GM18907 (cell line): ENCODE results near the gene IFIT2.
"Not testable (repeated sequence)": the region's sequence is repeated elsewhere in the genome, so short reads cannot be mapped to it uniquely, and the experiment has no call there.

Experiments used
- ATAC-seq: cut with Tn5 transposase; IDR thresholded peaks from one replicate; pipeline ENCODE4 v1.9.1; 2021; ENCODE audit warnings: mild to moderate bottlenecking, moderate library complexity; ENCODE audit not compliant: unreplicated experiment

The IFIT2 gene

DNA sequence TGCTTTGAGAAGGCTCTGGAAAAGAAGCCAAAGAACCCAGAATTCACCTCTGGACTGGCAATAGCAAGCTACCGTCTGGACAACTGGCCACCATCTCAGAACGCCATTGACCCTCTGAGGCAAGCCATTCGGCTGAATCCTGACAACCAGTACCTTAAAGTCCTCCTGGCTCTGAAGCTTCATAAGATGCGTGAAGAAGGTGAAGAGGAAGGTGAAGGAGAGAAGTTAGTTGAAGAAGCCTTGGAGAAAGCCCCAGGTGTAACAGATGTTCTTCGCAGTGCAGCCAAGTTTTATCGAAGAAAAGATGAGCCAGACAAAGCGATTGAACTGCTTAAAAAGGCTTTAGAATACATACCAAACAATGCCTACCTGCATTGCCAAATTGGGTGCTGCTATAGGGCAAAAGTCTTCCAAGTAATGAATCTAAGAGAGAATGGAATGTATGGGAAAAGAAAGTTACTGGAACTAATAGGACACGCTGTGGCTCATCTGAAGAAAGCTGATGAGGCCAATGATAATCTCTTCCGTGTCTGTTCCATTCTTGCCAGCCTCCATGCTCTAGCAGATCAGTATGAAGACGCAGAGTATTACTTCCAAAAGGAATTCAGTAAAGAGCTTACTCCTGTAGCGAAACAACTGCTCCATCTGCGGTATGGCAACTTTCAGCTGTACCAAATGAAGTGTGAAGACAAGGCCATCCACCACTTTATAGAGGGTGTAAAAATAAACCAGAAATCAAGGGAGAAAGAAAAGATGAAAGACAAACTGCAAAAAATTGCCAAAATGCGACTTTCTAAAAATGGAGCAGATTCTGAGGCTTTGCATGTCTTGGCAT lies 4.8 kb downstream of the IFIT2 start:
- no peak for ATAC-seq

DNA sequence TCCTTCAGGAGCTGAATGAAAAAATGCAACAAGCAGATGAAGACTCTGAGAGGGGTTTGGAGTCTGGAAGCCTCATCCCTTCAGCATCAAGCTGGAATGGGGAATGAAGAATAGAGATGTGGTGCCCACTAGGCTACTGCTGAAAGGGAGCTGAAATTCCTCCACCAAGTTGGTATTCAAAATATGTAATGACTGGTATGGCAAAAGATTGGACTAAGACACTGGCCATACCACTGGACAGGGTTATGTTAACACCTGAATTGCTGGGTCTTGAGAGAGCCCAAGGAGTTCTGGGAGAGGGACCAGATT lies 5.4 kb downstream of the IFIT2 start:
- no peak for ATAC-seq

DNA sequence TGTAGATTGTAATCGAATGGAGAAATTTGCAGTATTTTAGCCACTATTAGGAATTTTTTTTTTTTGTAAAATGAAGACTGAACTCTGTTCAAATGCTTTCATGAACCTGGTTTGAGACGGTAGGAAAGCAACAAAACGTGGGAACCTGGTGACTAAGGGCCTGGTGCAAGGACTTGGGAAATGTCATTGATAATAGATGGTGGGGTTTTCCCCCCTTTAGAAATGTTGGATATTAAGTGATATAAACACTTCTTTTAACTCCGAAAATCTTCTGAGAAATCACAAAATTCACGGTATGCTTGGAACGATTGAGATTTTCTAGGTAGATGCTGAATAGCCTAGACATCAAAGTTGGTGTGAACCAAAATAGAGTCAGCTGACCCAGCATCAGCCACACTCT lies 6.4 kb downstream of the IFIT2 start:
- ATAC-seq = no peak

DNA sequence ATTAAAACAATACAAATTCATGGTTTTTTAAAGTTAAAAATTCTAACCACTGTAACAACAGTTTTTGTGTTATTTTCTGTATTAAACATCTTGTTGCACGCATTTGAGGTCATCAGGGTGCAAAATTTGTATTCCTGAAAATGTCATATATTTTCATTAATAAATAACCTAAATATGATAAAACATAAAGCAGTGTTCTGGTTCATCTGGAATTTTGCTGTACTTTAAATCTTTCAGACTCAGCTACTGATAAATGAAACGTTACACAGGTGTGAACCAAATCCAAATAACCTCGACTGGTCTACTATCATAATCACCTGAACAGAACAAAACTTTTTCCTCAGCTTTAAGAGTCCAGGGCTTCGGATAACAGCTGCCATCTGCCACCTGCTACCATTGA lies 6.9 kb downstream of the IFIT2 start:
- ATAC-seq = no peak

DNA sequence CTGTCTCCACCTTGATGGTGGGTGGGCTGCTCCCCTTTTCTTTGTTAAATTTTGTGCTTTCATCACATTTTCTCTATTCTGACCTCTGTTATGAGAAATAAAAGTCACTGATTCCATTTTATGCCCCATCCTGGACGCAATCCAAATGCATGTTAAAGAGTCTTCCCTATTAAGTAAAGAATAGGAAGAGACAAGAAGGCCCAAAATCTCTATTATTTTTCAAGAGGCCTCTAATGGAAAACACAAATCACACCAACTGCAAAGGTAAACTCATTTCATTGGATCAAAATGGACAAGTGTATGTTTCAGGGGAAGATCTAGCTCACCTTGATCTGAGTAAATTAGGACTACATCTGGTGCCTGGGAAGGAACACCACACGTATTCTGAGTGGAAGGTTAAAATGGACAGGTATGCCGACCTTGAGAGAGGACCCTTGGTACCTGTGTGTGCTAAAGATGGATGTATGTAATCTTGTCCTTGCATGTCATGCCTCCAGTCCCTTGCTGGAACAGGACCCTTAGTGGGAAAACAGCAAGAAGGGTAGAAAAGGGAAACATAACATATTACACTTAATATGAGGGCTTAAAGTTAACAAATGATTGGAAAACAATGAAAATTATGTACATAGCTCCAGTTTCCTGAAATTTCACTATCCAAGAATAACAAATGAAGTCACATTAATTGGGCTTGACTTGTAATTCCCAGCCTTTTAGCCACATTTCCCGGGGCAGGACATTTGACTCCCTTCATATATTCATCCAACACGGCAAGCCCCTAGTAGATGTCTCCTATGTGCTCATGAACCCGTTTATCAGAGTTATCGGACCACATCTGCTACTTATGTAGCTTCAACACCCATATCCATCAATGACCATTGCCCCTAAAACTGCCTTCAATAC lies 7.6 kb downstream of the IFIT2 start:
- no peak for ATAC-seq

DNA sequence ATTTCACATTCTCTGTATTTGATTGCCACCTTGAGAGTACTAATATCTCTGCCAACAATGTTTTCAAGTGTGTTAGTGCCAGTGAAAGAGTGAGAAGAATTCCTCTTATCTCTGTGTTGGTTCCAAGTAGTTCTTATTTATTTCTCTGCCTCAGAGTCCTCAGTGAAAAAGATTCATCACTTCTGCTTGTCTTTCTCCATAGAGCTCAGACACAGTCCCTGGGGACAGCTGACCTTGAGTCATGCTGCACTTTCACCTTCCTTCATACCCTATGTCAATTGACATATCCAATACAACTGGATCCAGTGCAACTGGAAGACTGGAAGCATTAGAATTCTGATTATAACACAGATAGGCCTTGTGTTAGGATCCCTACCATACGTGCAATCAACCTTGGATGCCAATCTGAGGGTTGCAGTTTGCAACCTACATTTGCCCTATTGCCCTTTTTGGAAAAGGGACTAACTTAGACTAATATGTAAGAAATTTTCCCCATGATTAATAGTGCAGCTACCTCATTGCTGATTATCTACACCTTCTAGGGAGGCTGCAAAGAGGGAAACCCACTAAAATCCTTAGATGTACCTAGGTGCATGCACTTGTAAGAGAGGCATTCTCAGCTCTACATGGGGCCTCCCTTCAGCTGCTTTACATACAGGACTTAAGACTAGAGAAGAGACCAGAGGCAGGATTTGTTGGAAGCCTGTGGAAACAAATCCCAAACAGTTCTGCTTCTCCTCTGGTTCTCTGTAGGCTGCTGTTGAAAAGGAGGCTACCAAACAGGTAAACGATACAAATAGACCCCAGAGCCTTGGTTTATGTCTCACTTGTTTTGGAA lies 8.4 kb downstream of the IFIT2 start:
- ATAC-seq = no peak

DNA sequence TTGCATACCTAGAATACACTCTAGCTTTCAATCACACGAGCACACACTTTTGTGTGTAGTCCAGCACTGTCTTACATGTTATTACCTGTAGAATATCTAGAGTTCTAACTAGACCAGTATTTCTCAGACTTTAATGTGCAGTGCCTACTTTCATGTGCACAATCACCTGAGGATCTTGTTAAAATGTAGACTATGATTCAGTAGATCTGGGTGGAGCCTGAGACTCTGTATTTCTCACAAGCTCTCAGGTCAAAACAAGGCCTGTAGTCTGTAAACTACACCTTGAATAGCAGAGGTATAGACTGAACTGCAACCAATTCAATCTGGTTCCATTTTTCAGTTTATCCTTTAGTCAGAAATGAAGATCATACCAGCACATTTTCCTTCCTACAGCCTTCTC lies 11.1 kb downstream of the IFIT2 start:
- no peak for ATAC-seq

DNA sequence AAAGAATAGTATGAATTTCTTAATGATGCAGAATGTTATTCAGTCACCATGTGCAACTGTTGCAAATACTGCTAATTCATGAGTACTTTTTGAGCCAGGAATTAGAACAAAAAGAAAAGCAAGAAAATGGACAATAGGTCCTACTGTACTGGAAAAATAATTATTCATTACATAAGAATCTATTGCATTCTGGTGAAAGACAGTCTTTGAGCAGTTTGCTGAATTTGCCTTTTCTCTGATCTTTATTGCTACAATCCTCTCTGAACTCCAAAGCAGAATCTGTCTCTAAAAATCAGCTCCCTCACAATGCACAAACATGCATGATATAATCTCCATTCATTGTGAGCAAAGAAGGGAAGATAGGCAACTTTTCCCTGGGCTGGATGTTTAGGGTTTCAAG lies 12.8 kb downstream of the IFIT2 start:
- ATAC-seq = no peak

DNA sequence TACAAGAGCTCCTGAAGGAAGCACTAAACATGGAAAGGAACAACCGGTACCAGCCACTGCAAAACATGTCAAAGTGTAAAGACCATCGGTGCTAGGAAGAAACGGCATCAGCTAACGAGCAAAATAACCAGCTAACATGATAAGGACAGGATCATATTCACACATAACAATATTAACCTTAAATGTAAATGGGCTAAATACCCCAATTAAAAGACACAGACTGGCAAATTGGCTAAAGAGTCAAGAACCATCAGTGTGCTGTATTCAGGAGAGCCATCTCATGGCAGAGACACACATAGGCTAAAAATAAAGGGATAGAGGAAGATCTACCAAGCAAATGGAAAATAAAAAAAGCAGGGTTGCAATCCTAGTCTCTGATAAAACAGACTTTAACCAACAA lies 16.2 kb downstream of the IFIT2 start:
- ATAC-seq = not testable (repeated sequence)

DNA sequence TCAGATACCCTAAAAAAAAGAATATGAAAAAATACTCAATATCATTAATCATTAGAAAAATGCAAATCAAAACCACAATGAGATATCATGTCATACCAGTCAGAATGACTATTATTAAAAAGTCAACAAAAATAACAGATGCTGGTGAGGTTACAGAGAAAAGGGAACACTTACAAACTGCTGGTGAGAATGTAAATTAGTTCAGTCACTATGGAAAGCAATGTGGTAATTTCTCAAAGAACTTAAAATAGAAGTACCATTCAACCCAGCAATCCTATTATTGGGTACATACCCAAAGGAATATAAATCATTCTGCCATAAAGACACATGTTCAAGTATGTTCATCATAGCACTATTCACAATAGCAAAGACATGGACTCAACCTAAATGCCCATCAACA lies 23.2 kb downstream of the IFIT2 start:
- ATAC-seq = not testable (repeated sequence)

DNA sequence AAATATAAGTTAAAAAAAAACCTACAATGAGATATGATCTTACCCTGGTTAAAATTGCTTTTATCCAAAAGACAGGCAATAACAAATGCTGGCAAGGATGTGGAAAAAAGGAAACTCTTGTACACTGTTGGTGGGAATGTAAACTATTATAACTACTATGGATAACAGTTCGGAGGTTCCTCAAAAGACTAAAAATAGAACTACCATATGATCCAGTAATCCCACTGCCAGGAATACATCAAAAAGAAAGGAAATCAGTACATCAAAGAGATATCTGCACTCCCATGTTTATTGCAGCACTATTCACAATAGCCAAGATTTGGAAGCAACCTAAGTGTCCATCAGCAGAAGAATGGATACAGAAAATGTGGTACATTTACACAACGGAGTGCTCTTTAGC lies 24.0 kb downstream of the IFIT2 start:
- ATAC-seq = not testable (repeated sequence)

DNA sequence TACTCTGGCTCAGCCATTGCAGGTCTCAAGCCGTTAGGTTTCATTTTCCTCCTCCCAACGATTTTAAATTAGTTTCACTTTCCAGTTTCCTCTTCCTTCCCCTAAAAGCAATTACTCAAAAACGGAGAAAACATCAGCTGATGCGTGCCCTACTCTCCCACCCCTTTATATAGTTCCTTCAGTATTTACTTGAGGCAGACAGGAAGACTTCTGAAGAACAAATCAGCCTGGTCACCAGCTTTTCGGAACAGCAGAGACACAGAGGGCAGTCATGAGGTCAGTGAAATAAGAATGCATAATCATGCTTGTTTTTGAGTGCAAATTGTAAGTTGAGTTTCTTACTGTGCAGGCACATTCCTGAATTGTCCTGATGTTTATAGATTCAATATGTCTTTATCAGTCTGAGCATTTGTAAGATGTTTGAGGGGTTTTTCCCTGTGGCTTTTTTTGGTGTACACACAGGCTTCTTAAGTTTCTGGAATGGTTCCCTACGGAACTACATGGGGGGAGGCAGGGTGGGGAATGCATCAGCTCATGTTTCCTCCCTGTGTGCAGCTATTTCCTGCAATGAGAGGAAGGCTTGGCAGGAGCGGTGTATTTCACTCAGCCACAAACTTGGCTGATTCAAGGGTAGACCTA lies 26.1 kb downstream of the IFIT2 start, which contains the start of gene IFIT3:
Gene IFIT3 (plus strand): TSS at position 195 of the 639 bp plus-strand sequence. CDS start 77 bp downstream, at position 272.
- no peak for ATAC-seq

DNA sequence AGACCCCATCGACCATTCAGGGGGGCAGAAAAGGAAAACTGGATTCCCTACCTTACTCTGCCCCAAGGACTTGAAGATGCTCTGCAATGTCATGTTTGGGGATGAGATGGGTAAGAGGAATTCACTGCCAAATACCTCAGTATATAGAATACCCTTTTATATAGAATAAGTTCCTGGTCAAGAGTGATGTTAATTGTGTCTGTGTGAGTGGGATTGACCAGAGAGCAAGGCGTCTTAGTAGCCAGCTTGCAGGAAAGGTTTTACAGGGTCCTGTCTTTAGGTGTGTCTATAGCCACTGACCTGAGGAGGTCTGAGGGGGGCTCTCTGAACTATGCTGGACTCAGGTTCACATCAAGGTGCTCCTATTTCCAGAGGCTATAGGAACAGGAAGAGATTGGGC lies 27.3 kb downstream of the IFIT2 start:
- no peak for ATAC-seq

DNA sequence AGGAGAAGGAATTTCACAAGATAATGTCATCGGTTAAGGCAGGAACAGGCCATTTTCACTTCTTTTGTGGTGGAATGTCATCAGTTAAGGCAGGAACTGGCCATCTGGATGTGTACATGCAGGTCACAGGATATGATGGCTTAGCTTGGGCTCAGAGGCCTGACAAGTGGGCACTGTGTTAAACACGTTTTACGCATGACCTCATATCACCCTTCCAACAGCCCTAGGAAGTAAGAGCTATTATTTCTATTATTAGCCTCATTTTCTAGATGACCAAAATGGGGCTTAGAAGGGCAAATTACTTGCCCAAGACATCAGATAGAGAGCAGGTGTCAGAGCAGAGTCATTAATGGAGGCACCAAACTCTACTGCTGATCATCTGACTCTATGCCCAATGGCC lies 28.2 kb downstream of the IFIT2 start:
- not testable (repeated sequence) for ATAC-seq

DNA sequence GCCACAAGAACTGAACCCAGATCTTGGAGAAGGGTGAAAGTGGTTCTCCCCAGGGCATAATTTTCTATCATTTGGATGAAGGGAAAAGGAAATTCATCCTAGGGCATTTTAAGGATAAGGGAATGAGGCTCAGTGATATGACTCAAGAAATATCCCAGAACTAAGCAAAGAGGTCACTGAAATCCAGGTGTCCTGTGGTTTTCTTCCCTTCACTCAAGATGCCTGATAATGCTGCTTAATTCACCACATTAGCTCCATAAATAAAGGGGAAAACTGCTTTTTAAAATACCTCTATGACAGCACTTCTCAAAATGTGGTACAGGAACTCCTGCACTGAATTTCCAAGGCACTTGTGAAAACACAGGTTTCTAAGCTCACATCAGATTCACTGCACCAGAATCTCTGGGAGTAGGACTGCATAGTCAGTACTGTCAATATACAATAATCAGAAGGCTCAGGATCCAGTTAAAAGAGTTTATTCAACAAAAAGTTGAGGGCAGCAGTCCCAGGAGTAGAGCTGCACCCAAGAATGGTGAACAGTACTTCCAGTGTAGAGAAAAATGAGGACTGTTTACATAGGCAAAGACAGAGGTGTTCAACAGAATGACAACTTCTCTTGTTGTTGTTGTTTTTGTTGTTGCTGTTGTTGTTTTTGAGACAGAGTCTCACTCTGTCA lies 28.8 kb downstream of the IFIT2 start:
- no peak for ATAC-seq

DNA sequence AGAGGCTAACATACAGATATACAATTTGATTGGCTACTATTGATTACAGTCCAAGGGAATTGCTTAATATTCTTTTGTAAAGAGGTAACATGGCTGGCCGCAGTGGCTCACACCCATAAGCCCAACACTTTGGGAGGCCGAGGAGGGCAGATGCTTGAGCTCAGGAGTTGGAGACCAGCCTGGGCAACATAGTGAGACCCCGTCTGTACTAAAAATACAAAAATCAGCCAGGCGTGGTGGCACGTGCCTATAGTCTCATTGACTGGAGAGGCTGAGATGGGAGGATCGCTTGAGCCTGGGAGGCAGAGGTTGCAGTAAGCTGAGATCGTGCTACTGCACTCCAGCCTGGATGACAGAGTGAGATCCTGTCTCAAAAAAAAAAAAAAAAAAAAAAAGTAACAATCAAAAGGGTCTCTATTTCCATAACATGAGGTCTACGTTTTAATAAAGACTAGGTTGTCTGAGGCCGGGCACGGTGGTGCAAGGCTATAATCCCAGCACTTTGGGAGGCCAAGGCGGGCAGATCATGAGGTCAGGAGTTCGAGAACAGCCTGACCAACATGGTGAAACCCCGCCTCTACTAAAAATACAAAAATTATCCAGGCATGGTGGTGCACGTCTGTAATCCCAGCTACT lies 29.8 kb downstream of the IFIT2 start:
- not testable (repeated sequence) for ATAC-seq

DNA sequence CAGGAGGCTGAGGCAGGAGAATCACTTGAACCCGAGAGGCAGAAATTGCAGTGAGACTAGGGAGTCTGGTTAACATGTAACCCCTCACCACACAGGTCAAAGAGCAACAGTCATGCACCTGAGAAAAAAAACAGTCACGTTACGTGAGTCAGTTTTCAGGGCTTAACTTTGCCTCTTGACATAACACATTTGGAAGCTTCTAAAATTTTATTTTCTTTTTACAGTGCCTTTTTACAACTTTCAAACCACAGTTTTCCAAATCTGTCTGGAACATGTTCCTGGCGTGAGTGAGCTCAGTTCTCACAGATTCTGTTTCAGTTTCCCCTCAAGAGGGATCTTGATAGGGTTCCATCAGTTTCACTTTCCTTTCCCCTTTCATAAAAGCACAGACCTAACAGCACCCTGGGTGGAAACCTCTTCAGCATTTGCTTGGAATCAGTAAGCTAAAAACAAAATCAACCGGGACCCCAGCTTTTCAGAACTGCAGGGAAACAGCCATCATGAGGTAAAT lies 30.3 kb downstream of the IFIT2 start:
- peak; percentile 44 for ATAC-seq

DNA sequence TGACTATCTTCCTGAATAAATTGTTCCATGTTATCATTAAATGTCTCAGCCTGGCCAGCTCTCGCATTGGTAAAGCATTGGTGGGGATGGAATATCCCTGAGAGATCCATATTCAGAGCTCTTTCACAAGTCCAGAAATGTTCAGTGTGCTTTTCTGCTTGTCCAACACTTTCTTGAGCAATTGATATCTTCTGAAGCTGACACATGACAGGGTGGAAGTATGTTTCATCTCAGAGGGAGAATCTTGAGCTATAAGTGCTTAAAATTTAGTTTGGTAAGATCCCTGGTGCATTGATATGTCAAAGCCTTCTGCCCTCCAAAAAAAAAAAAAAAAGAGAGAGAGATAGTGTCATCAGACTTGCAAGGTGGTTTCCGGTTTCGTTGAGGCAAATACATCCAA lies 33.4 kb downstream of the IFIT2 start:
- no peak for ATAC-seq

DNA sequence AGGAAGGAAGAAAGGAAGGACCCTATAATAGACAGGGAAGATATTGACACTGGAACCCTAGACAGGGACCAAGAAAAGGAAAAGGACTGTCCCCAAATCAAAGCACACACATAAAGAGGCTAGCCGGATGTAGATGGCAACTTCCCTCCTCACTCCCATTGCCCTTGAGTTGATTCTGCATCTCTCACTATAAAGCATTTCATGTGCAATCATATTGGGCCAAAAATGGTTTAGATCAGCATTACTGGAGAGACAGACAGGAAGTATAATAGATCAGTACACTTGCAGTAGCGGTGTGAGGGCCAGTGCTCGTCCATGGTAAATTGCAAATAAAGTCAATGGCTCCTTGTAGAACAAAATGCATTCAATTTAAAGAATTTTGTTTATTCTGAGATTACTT lies 34.4 kb downstream of the IFIT2 start:
- no peak for ATAC-seq
